Body of pancreas (tissue), 4 donors: ENCODE measurements around the gene UBE2D2.

Experiments used
- POLR2A ChIP-seq, 3 donors: fragments of 450-650 bp; IDR thresholded peaks; one replicate each; pipeline ENCODE4 v1.6.1; 2016; ENCODE audit warnings: antibody characterized with exemption in 3 of 3, mild to moderate bottlenecking in 2 of 3
- TF ChIP-seq, protein P1 (sequence below), 7 experiments: fragments of 450-650 bp in 4 of 7; fragments of 200-600 bp in 3 of 7; sonication (generic) in 3 of 7; IDR thresholded peaks; one replicate each; pipeline ENCODE4 v1.5.1; 2016 to 2019; ENCODE audit warnings: antibody characterized with exemption in 7 of 7

DNA sequence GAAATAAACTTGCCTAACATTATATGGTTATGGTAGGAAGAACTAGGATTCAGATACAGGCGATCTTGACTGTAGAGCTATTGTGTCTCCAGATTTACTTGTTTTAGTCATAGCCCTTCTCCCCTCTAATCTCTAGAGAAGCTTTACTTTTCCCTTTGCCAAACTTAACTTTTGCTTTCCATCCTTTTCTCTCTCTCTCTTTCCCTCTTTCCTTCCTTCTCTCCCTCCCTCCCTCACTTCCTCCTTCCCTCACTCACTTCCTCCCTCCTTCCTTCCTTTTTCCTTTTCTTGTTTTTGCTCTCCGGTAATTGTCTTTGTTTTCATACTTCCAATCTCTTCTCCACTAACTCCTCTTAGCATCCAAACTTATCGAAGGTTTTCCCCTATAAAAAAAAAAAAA is 10.4 kb downstream of the UBE2D2 start:
- TF ChIP-seq, protein P1, sequence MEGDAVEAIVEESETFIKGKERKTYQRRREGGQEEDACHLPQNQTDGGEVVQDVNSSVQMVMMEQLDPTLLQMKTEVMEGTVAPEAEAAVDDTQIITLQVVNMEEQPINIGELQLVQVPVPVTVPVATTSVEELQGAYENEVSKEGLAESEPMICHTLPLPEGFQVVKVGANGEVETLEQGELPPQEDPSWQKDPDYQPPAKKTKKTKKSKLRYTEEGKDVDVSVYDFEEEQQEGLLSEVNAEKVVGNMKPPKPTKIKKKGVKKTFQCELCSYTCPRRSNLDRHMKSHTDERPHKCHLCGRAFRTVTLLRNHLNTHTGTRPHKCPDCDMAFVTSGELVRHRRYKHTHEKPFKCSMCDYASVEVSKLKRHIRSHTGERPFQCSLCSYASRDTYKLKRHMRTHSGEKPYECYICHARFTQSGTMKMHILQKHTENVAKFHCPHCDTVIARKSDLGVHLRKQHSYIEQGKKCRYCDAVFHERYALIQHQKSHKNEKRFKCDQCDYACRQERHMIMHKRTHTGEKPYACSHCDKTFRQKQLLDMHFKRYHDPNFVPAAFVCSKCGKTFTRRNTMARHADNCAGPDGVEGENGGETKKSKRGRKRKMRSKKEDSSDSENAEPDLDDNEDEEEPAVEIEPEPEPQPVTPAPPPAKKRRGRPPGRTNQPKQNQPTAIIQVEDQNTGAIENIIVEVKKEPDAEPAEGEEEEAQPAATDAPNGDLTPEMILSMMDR (IDR thresholded peaks at IDR 0.05): no peak
- TF ChIP-seq POLR2A (IDR thresholded peaks at IDR 0.05): no peak
